ENCODE data around the gene LSM5. TPM values are rescaled to one million over a fixed set of nuclear protein-coding genes. Genes with fewer than 3 reads are reported as not detected.

The LSM5 gene
- total and polyA plus RNA-seq, 4 donors = 21.1 to 111 (median 39.5) TPM

- H3K27ac ChIP-seq (ENCODE audit: low read depth in 1 of 2, low read length in 2 of 2) = no peak overlapping the region
- 72 to 80% methylated on average over 2 of the region's 2 CpGs for WGBS, 2 donors
- H3K36me3 ChIP-seq (ENCODE audit: control insufficient read depth in 1 of 2, insufficient read depth in 2 of 2, low read length in 1 of 2) = no peaks in the 10 kb centered on the region
- DNase-seq (no peak), ATAC-seq (ENCODE audit: low FRiP score) (no peak)
- peaks cover 1% of the 10 kb centered on the region for H3K9me3 ChIP-seq (ENCODE audit: control insufficient read depth, low read length)
- H3K4me1 ChIP-seq (ENCODE audit: control insufficient read depth in 1 of 2, insufficient read depth in 2 of 2, low read length in 2 of 2) = no peaks in the 10 kb centered on the region
- H3K27me3 ChIP-seq (ENCODE audit: control insufficient read depth in 1 of 2, insufficient read depth in 2 of 2, low read length in 1 of 2) = no peaks in the 10 kb centered on the region
- no peak overlapping the region for H3K4me3 ChIP-seq (ENCODE audit: low read length in 2 of 2)
- intact Hi-C loops (cut with DNase I) = no loop called here
These were observed 28.7 kb downstream of the LSM5 start for GRCh38 chr7:32461484-32461883.

- Histone ChIP-seq H3K36me3 (ENCODE audit: control insufficient read depth in 1 of 2, insufficient read depth in 2 of 2, low read length in 1 of 2) (no peaks in the 10 kb centered on the region), H3K27me3 (ENCODE audit: control insufficient read depth in 1 of 2, insufficient read depth in 2 of 2, low read length in 1 of 2) (no peaks in the 10 kb centered on the region), H3K4me3 (ENCODE audit: low read length in 2 of 2) (no peak overlapping the region), H3K9me3 (ENCODE audit: control insufficient read depth, low read length) (peaks cover 1% of the 10 kb centered on the region), H3K4me1 (ENCODE audit: control insufficient read depth in 1 of 2, insufficient read depth in 2 of 2, low read length in 2 of 2) (no peaks in the 10 kb centered on the region), H3K27ac (ENCODE audit: low read depth in 1 of 2, low read length in 2 of 2) (no peak overlapping the region)
- DNase-seq (no peak), ATAC-seq (ENCODE audit: low FRiP score) (no peak)
- 10 to 41% methylated on average over 2 of the region's 2 CpGs for WGBS, 2 donors
- intact Hi-C loops (cut with DNase I) = no loop called here
These were observed 30.4 kb downstream of the LSM5 start for GRCh38 chr7:32459788-32460187.

DNA sequence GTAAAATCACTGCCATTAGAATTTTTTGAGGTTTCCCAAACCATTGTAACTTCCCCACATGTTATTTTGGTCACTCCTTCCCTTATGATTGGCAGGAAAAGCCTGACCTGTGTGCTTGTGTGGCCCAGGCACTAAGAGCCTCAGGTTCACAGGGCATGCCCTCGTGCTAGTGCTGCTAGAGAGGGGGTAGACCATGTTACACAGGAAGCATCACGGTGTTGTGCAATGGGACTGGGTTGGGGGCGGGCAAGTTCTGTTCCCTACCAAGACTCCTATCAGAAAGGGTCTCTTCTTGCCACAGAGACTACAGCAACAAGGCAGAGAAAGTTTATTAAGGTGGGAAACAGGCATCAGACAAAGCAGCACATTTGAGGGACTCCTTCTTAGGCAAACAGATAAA lies 32.2 kb downstream of the LSM5 start:
- intact Hi-C loops (cut with DNase I) = no loop called here
- ATAC-seq (ENCODE audit: low FRiP score) = no peak
- WGBS, 2 donors = 62 to 82% methylated on average over 3 of the region's 3 CpGs

DNA sequence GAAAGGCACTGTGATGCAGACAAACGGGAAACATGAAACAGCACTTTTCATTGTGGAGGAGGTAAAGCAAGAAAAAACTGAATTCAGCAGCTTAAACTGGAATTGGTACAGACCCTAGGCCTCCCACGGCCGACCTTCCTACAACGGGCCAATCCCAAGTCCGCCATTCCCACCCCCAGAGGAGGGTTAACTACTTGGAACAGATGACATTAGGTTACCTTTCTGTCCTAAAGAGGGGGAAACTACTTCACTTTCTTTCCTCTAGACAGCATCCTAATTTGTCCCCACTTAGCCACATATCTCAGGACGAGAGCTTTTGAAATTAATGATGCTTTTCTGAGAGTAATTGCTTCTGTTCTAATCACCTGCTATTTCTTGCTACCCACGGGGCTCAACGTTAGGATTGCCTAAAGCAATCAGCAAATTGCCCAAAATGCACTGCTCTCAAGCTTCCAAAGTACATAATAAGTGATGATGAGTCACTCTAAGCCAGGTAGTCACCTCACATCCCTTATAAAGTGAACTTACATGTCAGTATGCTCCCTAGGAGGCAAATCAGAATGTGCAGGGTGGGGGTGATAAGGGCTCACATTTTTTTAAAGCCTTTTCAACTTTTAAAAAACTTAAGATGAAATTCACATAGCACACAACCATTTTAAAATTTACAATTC lies 36.7 kb downstream of the LSM5 start:
- H3K27ac ChIP-seq (ENCODE audit: low read depth in 1 of 2, low read length in 2 of 2) = no peak overlapping the region
- WGBS, 2 donors = 67 to 69% methylated on average over 8 of the region's 8 CpGs
- no peak for ATAC-seq (ENCODE audit: low FRiP score)
- intact Hi-C loops (cut with DNase I) = no loop called here
- no peaks in the 10 kb centered on the region for H3K36me3 ChIP-seq (ENCODE audit: control insufficient read depth in 1 of 2, insufficient read depth in 2 of 2, low read length in 1 of 2)
- H3K4me3 ChIP-seq (ENCODE audit: low read length in 2 of 2) = no peak overlapping the region
- H3K4me1 ChIP-seq (ENCODE audit: control insufficient read depth in 1 of 2, insufficient read depth in 2 of 2, low read length in 2 of 2) = no peaks in the 10 kb centered on the region
- no peak for DNase-seq
- H3K9me3 ChIP-seq (ENCODE audit: control insufficient read depth, low read length) = no peaks in the 10 kb centered on the region
- H3K27me3 ChIP-seq (ENCODE audit: control insufficient read depth in 1 of 2, insufficient read depth in 2 of 2, low read length in 1 of 2) = no peaks in the 10 kb centered on the region

More for the DNA sequence above, 32.2 kb downstream of the LSM5 start:
- no peak overlapping the region for H3K27ac ChIP-seq (ENCODE audit: low read depth in 1 of 2, low read length in 2 of 2)
- H3K9me3 ChIP-seq (ENCODE audit: control insufficient read depth, low read length) = peaks cover 1% of the 10 kb centered on the region
- H3K36me3 ChIP-seq (ENCODE audit: control insufficient read depth in 1 of 2, insufficient read depth in 2 of 2, low read length in 1 of 2) = no peaks in the 10 kb centered on the region
- no peak overlapping the region for H3K4me3 ChIP-seq (ENCODE audit: low read length in 2 of 2)
- no peaks in the 10 kb centered on the region for H3K4me1 ChIP-seq (ENCODE audit: control insufficient read depth in 1 of 2, insufficient read depth in 2 of 2, low read length in 2 of 2)
- no peaks in the 10 kb centered on the region for H3K27me3 ChIP-seq (ENCODE audit: control insufficient read depth in 1 of 2, insufficient read depth in 2 of 2, low read length in 1 of 2)
- no peak for DNase-seq

GRCh38 chr7:32447218-32447617 lies 43.0 kb downstream of the LSM5 start:
- no peak overlapping the region for H3K27ac ChIP-seq (ENCODE audit: low read depth in 1 of 2, low read length in 2 of 2)
- H3K4me3 ChIP-seq (ENCODE audit: low read length in 2 of 2) = no peak overlapping the region
- WGBS, 2 donors = 74 to 86% methylated on average over 2 of the region's 2 CpGs
- H3K36me3 ChIP-seq (ENCODE audit: control insufficient read depth in 1 of 2, insufficient read depth in 2 of 2, low read length in 1 of 2) = no peaks in the 10 kb centered on the region
- no peaks in the 10 kb centered on the region for H3K4me1 ChIP-seq (ENCODE audit: control insufficient read depth in 1 of 2, insufficient read depth in 2 of 2, low read length in 2 of 2)
- H3K27me3 ChIP-seq (ENCODE audit: control insufficient read depth in 1 of 2, insufficient read depth in 2 of 2, low read length in 1 of 2) = no peaks in the 10 kb centered on the region
- intact Hi-C loops (cut with DNase I) = no loop called here
- peaks cover 3% of the 10 kb centered on the region for H3K9me3 ChIP-seq (ENCODE audit: control insufficient read depth, low read length)
- no peak for DNase-seq
- no peak for ATAC-seq (ENCODE audit: low FRiP score)

DNA sequence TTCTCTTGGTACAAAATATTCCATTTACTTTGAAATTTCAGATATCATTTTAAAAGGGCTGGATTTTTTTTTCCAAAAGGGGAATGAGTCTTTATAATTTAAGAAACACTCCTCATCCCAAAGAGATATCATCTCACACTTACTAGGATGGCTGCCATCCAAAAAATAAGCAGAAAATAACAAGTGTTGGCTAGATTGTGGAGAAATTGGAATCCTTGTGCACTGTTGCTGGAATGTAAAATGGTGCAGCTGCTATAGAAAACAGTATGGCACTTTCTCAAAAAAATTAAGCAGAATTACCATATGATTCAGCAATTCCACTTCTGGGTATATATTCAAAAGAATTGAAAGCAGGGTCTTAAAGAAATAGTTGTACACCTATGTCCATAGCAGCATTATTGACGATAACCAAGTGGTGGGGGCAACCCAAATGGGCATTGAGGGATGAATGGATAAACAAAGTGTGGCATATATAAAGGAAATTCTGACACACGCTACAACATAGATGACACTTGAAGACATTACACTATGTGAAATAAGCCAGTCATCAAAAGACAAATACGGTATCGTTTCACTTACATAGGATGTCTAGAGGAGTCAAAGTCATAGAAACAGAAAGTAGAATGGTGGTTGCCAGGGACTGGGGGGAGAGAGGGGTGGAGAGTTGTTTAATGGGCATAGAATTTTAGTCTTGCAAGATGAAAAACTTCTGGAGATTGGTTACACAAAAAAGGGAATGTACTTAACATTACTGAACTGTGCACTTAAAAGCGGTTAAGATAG lies 53.8 kb downstream of the LSM5 start:
- Histone ChIP-seq H3K27ac (ENCODE audit: low read depth in 1 of 2, low read length in 2 of 2) (no peak overlapping the region), H3K4me3 (ENCODE audit: low read length in 2 of 2) (no peak overlapping the region), H3K27me3 (ENCODE audit: control insufficient read depth in 1 of 2, insufficient read depth in 2 of 2, low read length in 1 of 2) (no peaks in the 10 kb centered on the region), H3K4me1 (ENCODE audit: control insufficient read depth in 1 of 2, insufficient read depth in 2 of 2, low read length in 2 of 2) (no peaks in the 10 kb centered on the region), H3K9me3 (ENCODE audit: control insufficient read depth, low read length) (peaks cover 2% of the 10 kb centered on the region), H3K36me3 (ENCODE audit: control insufficient read depth in 1 of 2, insufficient read depth in 2 of 2, low read length in 1 of 2) (no peaks in the 10 kb centered on the region)
- WGBS, 2 donors = 91 to 94% methylated on average over 5 of the region's 5 CpGs
- intact Hi-C loops (cut with DNase I) = no loop called here
- DNase-seq = no peak
- ATAC-seq (ENCODE audit: low FRiP score) = no peak

Other genes starting within 250 kb of the LSM5 start
- gene AVL9, start 5.1 kb upstream of the LSM5 start, total RNA-seq = 10 to 100 TPM; 35.8 to 37.5 TPM
- 10 to 100 TPM in 1 of 2 donors, 1 to 10 TPM in 1; 7.0 to 10.5 TPM for gene AVL9, start 5.1 kb upstream of the LSM5 start, polyA plus RNA-seq

Data from aorta (tissue), 5 donors.